Measurements from ENCODE around the gene SLC6A4.
"Not testable (repeated sequence)": the region's sequence is repeated elsewhere in the genome, so short reads cannot be mapped to it uniquely, and the experiment has no call there.

SLC6A4 gene

GRCh38 chr17:30219315-30219714 is 16.2 kb downstream of the SLC6A4 start:
- DNase-seq (ENCODE audit: low read depth): no peak

- no peak for DNase-seq (ENCODE audit: low read depth)
Measured at GRCh38 chr17:30218799-30219198, 16.7 kb downstream of the SLC6A4 start.

GRCh38 chr17:30217746-30218245 is 17.7 kb downstream of the SLC6A4 start:
- DNase-seq (ENCODE audit: low read depth): no peak

- DNase-seq (ENCODE audit: low read depth): no peak
Measured at GRCh38 chr17:30217054-30217453, 18.4 kb downstream of the SLC6A4 start.

DNA sequence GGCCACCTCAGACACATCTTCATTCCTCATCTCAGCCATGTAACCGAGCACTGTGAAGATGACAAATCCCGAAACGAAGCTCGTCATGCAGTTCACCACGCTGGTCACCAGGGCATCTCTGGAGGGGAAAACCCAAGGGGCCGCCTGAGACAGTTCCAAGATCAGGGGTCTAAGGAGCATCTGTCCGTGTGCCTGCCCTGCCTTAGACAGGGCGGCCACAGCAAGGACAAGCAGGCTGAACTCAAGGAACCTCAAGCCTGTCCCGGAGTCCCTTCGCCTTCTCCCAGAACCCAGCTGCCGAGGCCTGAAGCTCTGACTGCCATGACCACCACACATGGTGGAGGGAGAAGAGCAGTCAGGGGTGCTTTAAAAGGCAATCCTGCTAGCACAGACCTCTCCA is 22.7 kb downstream of the SLC6A4 start:
- DNase-seq (ENCODE audit: low read depth): no peak

GRCh38 chr17:30211371-30211770 is 24.1 kb downstream of the SLC6A4 start:
- no peak for DNase-seq (ENCODE audit: low read depth)

DNA sequence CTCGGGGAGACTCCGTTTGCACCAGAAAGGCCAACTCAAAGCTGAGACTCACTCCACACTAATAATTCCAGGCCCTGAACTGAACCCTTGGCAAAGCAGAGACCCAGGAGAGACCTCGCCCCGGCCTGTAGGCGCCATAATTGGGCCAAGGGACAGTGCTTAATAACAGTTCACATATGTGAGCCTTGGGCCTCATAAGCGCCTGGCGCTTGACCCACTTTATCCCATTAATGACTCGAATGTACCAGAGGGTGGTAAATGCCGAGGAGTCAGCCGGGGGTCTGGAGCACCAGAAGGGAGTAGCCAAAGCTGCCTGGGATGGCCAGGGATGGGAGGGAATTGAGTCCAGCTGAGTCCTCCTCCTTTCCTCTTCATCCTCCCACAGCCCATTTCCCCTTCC is 24.6 kb downstream of the SLC6A4 start:
- no peak for DNase-seq (ENCODE audit: low read depth)

GRCh38 chr17:30210366-30210765 is 25.1 kb downstream of the SLC6A4 start:
- DNase-seq (ENCODE audit: low read depth): no peak

- no peak for DNase-seq (ENCODE audit: low read depth)
Measured at GRCh38 chr17:30209930-30210329, 25.6 kb downstream of the SLC6A4 start.

- DNase-seq (ENCODE audit: low read depth): no peak
Measured at GRCh38 chr17:30208214-30208613, 27.3 kb downstream of the SLC6A4 start.

GRCh38 chr17:30207655-30208054 is 27.8 kb downstream of the SLC6A4 start:
- DNase-seq (ENCODE audit: low read depth): no peak

GRCh38 chr17:30203471-30203981 is 32.0 kb downstream of the SLC6A4 start:
- no peak for DNase-seq (ENCODE audit: low read depth)

DNA sequence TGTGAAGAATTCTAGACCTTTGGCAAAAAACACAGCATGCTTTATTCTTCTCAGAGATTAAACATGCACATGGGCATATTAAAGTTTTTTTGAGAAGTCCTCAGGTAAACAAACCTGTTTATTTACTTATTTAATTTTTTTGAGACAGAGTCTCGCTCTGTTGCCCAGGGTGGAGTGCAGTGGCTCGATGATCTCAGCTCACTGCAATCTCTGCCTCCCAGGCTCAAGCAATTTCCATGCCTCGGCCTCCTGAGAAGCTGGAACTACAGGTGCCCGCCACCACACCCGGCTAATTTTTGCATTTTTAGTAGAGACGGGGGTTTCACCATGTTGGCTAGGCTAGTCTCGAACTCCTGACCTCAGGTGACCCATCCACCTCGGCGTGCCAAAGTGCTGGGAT is 34.8 kb downstream of the SLC6A4 start:
- not testable (repeated sequence) for DNase-seq (ENCODE audit: low read depth)

DNA sequence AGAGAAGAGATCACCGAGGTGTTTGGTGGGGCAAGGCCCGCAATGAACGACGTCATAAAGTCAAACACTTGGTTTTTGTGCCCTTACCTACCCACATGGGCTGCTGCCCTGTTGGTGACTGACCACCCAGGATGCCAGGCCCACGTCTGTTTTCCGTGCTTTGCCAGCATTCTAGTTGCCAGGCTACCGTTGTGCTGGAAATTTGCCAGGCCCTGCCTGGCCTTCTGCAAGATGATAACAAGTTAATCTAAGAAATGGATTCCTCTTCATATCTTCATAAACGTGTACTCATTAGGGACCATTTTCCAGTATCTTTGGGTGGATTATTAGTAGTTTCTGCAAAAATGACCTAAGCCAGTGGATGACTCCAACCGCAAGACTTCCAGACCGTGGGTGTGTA is 35.4 kb downstream of the SLC6A4 start:
- DNase-seq (ENCODE audit: low read depth): no peak

- DNase-seq (ENCODE audit: low read depth): no peak
Measured at GRCh38 chr17:30199600-30199999, 35.9 kb downstream of the SLC6A4 start.

GRCh38 chr17:30197416-30197815 is 38.1 kb downstream of the SLC6A4 start:
- DNase-seq (ENCODE audit: low read depth): no peak

GRCh38 chr17:30196504-30196903 is 39.0 kb downstream of the SLC6A4 start:
- no peak for DNase-seq (ENCODE audit: low read depth)

GRCh38 chr17:30191072-30191471 is 44.4 kb downstream of the SLC6A4 start:
- no peak for DNase-seq (ENCODE audit: low read depth)

DNA sequence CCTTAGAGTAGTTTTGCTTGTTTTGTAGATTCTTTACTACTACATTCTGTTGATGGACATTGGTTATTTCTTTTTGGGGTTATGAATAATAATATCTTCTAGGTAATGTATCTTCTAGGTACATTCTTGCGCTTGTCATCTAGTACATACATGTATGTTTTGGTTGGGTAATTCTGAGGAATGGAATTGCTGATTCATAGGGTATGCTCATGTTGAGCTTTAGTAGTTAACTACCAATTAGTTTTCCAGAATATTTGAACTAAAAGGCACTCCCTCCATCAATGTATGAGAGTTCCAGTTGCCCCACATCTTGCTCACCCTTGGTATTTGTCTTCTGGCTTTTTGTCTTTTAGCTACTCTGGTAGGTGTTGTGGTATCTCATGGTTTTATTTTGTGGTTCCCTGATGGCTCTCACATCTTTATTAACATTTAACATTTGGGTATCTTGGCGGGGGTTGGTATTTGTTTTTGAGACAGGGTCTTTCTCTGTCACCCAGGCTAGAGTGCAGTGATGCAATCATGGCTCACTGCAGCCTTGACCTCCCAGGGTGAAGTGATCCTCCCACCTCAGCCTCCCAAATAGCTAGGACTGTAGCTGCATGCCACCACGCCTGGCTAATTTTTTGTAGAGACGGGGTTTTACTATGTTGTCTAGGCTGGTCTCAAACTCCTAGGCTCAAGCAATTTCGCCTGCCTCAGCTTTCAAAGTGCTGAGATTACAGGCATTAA is 47.1 kb downstream of the SLC6A4 start:
- DNase-seq (ENCODE audit: low read depth): no peak

DNA sequence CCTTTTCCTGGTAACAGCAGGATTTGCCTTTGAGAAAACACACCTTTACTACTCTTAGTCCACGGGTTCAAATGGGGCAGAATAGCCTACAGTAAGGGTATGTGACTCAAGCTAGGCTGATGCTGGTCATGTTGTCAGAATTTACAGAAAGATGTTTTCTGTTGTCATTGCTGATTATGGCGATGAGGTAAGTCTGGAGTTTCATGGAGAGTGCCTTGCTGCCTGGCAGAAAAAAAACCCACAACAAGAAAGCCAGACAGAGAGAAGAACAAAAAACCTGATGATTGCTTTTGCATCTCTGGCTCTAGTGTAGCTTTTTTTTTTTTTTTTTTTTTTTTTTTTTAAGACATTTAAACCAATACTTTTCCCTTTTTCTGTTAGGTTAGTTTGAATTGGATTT is 47.9 kb downstream of the SLC6A4 start:
- DNase-seq (ENCODE audit: low read depth): no peak

DNA sequence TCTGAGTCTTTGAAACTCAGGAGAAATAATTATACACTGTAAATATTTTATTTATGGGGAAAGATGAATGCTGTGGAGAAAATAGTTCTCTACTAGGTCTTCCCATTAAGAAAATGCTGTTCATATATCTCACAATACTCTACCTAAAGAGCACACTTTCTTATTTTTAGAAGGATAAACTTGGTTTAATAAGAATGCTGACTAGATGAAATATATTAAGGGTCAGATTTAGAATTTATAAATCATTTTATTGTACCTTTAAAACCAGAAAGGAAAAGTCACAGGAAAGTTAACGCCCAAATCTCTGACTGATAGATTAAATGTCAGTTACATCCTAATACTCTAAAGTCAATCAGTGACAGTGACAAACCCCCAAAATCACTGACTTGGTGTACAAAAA is 48.7 kb downstream of the SLC6A4 start:
- no peak for DNase-seq (ENCODE audit: low read depth)

GRCh38 chr17:30176855-30177254 is 58.6 kb downstream of the SLC6A4 start:
- DNase-seq (ENCODE audit: low read depth): no peak

DNA sequence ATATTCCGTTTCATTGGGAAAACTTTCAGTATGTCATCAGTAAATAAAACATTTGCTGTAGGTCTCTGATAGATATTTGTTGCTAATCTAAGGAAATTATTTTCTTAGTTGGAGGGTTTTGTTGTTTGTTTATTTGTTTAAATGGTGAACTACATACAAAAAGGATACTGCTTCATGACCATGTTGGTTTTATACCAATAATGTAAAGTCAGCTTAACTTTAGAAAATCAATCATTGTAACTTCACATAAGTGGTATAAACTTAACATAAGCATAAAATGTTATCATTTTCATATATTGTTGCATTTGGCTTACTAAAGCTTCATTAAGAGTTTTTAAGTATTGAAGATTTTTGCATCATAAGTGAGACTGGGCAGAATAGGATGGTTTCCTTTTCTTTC is 60.9 kb downstream of the SLC6A4 start:
- DNase-seq (ENCODE audit: low read depth): no peak

DNA sequence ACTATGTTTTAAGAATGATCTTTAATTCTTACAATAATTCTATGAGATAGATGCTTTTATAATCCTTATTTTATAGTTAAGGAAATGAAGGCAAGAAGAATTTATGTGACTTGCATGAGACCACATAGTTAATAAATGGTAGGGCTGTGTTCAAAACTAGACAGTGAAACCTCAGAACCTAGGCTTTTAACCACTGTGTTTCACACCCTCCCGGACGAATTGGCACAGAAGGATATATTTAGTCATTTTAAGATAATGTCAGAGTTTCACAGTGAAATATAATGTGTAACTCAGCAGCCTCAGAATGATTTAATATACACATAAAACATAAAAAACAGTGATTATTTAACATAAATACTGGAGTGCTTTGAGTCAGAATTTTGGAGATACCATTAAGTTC is 61.8 kb downstream of the SLC6A4 start:
- no peak for DNase-seq (ENCODE audit: low read depth)
